ENCODE data around the gene GPR6. TPM values are rescaled to one million over a fixed set of nuclear protein-coding genes. Genes with fewer than 3 reads are reported as not detected.
A peak's percentile ranks its signal among the peaks of the same experiment; 100 is the strongest.

Gene GPR6
- total and polyA plus RNA-seq, 9 of the 15 experiments (the other 6 are each of a cell fraction or from before 2014, with no cell fraction given) = not detected

GRCh38 chr6:109978174-109979032 is at the start of gene GPR6 (continued):
- TF ChIP-seq ZNF592 (IDR thresholded peaks at IDR 0.05) (no peak), IFI16 (CRISPR knock-in tag; IDR thresholded peaks at IDR 0.05) (no peak), ILF3 (IDR thresholded peaks at IDR 0.05; ENCODE audit: borderline replicate concordance) (no peak), ZNF551 (CRISPR knock-in tag; IDR thresholded peaks at IDR 0.05) (no peak), DMBX1 (CRISPR knock-in tag; IDR thresholded peaks at IDR 0.05; ENCODE audit: borderline replicate concordance) (no peak), ARID1B (IDR thresholded peaks at IDR 0.05) (no peak), CREB1 (IDR thresholded peaks at IDR 0.05) (no peak), CREB1 (CRISPR knock-in tag; IDR thresholded peaks at IDR 0.05) (no peak), ZNF217 (CRISPR knock-in tag; IDR thresholded peaks at IDR 0.05) (no peak), RNF219 (CRISPR knock-in tag; IDR thresholded peaks at IDR 0.05) (no peak), SLC30A9 (CRISPR knock-in tag; IDR thresholded peaks at IDR 0.05) (no peak), RB1 (IDR thresholded peaks at IDR 0.05; ENCODE audit: low read depth) (no peak), ZNF384 (IDR thresholded peaks at IDR 0.05; ENCODE audit: low read depth, low read length) (no peak), PURB (CRISPR knock-in tag; IDR thresholded peaks at IDR 0.05; ENCODE audit: low read depth) (no peak), ZEB2 (IDR thresholded peaks at IDR 0.05) (no peak), KDM2B (CRISPR knock-in tag; IDR thresholded peaks at IDR 0.05) (no peak), ZNF232 (CRISPR knock-in tag; IDR thresholded peaks at IDR 0.05) (no peak), ZNF75A (CRISPR knock-in tag; IDR thresholded peaks at IDR 0.05) (no peak), ZNF511 (CRISPR knock-in tag; IDR thresholded peaks at IDR 0.05) (peak; percentile 87), TFE3 (CRISPR knock-in tag; IDR thresholded peaks at IDR 0.05) (no peak), PHB (CRISPR knock-in tag; IDR thresholded peaks at IDR 0.05) (no peak), FOXA1 (IDR thresholded peaks at IDR 0.05; ENCODE audit: borderline replicate concordance) (no peak)
